ENCODE data around the gene HES7.

The HES7 gene

GRCh38 chr17:8076502-8077266 lies 47.2 kb downstream of the HES7 start:
- in situ Hi-C loops (cut with HindIII; ENCODE audit: low sequenced_read_pairs): no loop called here

- in situ Hi-C loops (cut with HindIII; ENCODE audit: low sequenced_read_pairs): no loop called here
Measured at GRCh38 chr17:8075574-8076342, 48.1 kb downstream of the HES7 start.

DNA sequence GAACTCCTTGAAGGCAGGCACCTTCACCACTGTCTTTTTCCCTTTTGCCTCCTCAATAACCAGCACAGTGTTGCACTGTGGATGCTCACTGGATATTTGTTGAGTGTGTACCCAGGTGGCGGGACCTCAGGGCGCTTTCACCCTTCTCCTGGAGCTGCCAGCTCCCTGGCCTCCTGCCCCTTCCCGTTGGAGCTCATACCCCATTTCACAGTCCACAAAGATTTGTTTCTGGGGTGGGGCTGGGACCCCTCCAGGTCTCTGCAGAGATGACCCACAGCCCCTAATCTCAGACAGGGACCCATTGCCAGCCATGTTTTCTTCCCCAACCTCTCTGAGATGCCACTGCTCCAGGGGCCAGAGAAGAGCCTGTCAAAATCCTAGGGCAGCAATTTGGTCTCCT lies 48.8 kb downstream of the HES7 start:
- in situ Hi-C loops (cut with HindIII; ENCODE audit: low sequenced_read_pairs): no loop called here

DNA sequence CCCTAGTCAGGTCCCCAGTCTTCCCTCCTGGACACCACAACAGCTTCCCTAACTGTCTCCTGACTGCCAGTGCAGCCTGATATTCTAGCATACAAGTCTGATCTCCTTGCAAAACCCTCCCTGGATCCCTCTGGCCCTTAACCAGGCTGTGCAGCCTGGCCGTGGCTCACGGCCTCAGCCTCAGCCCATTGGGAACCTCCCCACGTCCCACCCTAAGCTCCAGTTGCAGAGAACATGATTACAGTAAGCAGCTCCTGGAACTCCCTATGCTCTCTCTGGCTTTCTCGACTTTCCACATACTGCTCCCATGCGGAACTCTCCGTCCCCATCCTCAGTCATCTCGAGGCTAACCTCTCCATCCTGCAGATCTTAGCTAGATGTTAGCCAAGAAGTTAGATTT lies 49.4 kb downstream of the HES7 start:
- in situ Hi-C loops (cut with HindIII; ENCODE audit: low sequenced_read_pairs): no loop called here

DNA sequence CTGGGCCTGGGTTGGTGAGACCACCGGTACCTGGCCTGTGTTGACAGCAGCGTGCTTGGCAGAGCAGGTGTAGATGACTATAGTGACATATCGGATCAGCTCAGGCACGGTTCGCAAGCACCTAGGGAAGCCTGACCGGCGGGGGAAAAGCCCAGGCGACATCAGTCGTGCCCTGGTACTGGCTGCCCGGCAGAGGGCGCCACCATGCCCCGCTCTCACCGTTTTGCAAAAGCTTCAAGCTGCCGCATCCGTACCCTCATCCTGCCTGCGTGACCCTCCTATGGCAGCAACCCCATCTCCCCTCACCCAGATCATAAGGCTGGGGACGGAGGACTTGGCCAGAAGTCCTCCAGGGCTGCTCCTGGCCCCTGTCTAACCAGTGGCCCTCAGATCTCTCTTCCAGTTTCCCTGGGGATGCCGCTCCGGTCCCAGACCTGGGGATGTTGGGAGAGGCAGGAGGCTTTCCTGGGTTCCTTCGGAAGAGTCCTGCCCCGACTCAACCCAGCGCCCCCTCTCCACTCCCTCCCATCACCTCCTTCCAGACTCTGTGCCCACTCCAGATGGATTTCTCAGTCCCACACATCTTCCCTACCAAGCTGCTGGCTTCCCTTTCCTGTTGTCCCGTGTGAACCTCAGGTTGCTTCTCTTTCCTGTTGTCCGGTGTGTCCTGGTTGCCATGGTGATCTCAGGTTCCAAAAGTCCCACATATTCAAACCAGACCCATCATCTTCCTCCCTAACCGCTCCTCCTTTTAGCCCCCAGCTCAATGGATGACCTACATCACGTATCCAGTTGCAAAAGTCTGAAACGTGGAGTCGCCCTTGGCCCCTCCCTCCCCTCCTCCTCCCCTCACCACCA lies 50.0 kb downstream of the HES7 start:
- in situ Hi-C loops (cut with HindIII; ENCODE audit: low sequenced_read_pairs): no loop called here

- in situ Hi-C loops (cut with HindIII; ENCODE audit: low sequenced_read_pairs): no loop called here
Measured at GRCh38 chr17:8072729-8073461, 51.0 kb downstream of the HES7 start.

GRCh38 chr17:8072341-8072728 lies 51.6 kb downstream of the HES7 start:
- in situ Hi-C loops (cut with HindIII; ENCODE audit: low sequenced_read_pairs): no loop called here

DNA sequence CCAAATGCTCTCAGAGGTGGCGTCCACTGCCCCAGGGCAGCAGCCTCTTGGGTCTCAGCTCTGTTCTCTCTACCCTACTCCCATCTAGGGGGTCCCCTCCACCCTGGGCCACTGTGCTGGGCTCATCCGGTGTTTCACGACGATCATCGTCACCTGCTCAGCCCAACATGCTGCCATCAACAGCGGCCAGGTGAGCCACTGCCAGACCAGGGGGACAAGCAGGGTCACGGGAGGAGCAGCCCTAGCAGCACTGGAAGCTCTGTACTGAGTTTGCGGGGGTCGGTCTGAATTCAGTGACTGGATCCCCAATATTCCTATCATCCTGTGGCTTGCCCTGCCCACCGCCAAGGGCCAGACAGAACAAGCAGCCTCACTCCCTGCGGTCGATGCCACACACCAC lies 52.4 kb downstream of the HES7 start:
- in situ Hi-C loops (cut with HindIII; ENCODE audit: low sequenced_read_pairs): no loop called here
